BE2C (cell line): ENCODE measurements around the gene PLA2G4B.

Experiments
- DNase-seq: peaks from one replicate; pipeline ENCODE4 v3.0.0-alpha.2; 2020
- H3K27me3 ChIP-seq: fragments of 250-450 bp; sonication (Bioruptor Pico); 2 replicates; pipeline ENCODE4 v1.5.1; 2020; ENCODE audit warnings: mild to moderate bottlenecking
- H3K36me3 ChIP-seq: fragments of 250-450 bp; sonication (Bioruptor Pico); 2 replicates; pipeline ENCODE4 v1.5.1; 2020; ENCODE audit warnings: mild to moderate bottlenecking
- H3K4me1 ChIP-seq: fragments of 250-450 bp; sonication (Bioruptor Pico); 2 replicates; pipeline ENCODE4 v1.5.1; 2020
- H3K4me3 ChIP-seq: 2 replicates; pipeline ENCODE4 v1.5.1; 2011; ENCODE audit warnings: low read depth, low read length
- H3K9me3 ChIP-seq: fragments of 250-450 bp; sonication (Bioruptor Pico); 2 replicates; pipeline ENCODE4 v1.5.1; 2020
- TF ChIP-seq, protein P1 (sequence below): IDR thresholded peaks from 2 replicates; pipeline ENCODE4 v1.5.1; 2012; ENCODE audit warnings: mild to moderate bottlenecking, low read depth, low read length

Gene PLA2G4B

DNA sequence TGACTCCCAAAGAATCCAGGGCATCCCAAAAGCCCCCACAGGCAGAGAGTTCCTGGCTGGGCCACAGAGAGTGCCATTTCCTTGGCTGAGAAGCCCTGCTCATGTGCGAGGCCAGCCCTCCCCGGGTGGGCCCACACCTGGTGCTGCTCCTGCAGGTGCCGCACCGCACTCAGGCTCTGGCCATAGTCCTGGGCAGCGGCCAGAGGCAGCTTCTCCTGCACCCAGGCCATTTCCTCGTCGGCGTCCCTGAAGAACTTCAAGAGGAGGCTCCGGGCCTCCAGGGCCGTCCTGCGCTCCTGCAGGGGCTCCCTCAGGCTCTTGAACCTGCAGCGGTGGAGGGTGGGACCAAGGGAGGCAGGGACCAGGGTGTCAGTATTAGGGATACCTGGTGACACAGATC lies 18.1 kb downstream of the PLA2G4B start:
- H3K4me3 ChIP-seq = no peak overlapping the region
- TF ChIP-seq, protein P1, sequence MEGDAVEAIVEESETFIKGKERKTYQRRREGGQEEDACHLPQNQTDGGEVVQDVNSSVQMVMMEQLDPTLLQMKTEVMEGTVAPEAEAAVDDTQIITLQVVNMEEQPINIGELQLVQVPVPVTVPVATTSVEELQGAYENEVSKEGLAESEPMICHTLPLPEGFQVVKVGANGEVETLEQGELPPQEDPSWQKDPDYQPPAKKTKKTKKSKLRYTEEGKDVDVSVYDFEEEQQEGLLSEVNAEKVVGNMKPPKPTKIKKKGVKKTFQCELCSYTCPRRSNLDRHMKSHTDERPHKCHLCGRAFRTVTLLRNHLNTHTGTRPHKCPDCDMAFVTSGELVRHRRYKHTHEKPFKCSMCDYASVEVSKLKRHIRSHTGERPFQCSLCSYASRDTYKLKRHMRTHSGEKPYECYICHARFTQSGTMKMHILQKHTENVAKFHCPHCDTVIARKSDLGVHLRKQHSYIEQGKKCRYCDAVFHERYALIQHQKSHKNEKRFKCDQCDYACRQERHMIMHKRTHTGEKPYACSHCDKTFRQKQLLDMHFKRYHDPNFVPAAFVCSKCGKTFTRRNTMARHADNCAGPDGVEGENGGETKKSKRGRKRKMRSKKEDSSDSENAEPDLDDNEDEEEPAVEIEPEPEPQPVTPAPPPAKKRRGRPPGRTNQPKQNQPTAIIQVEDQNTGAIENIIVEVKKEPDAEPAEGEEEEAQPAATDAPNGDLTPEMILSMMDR = no peak
- H3K27me3 ChIP-seq = no peaks in the 10 kb centered on the region
- H3K36me3 ChIP-seq = no peaks in the 10 kb centered on the region
- no peaks in the 10 kb centered on the region for H3K9me3 ChIP-seq
- no peaks in the 10 kb centered on the region for H3K4me1 ChIP-seq
- DNase-seq = no peak

DNA sequence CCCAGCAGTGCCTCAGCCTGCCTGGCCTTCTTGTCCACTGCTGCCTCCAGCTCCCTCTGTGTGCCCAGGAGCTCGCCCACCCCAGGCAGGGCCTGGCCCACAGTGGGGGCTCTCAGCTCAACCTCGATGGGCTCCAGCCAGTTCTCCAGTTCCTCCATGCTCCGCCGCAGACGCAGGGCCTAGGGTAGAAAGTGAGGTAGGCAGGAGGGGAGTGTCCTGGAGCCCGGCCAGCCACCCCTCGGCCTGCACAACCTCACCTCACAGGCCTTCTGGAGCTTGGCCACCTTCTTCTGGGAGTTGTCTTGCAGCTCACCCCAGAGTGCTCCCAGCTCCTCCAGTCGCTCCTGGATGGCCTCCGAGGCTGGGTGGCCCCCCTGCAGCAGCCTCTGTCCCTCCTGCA lies 18.7 kb downstream of the PLA2G4B start:
- TF ChIP-seq, protein P1 = no peak
- Histone ChIP-seq H3K27me3 (no peaks in the 10 kb centered on the region), H3K9me3 (no peaks in the 10 kb centered on the region), H3K4me3 (no peak overlapping the region), H3K36me3 (no peaks in the 10 kb centered on the region), H3K4me1 (no peaks in the 10 kb centered on the region)
- no peak for DNase-seq

DNA sequence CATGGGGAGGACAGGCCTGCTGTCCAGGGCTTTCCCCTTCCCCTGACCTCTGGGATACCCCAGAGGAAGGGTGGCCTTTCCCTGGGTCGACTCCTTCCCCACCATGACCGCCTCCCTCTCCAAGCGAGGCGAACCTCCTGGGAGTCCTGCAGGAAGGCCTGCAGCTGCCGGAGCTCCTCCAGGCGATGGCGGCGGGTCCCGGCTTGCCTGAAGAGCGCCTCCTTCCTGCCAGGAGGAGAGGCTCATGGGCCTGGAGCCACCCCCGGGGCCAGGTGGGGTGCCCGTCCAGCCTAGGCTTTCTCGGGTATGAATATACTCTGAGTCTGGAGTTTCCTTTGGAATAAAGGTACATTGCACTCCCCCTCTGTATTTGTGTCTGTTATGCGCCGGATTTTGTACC lies 20.1 kb downstream of the PLA2G4B start:
- Histone ChIP-seq H3K4me3 (no peak overlapping the region), H3K27me3 (no peaks in the 10 kb centered on the region), H3K9me3 (no peaks in the 10 kb centered on the region), H3K4me1 (no peaks in the 10 kb centered on the region), H3K36me3 (no peaks in the 10 kb centered on the region)
- TF ChIP-seq, protein P1 = no peak
- no peak for DNase-seq

DNA sequence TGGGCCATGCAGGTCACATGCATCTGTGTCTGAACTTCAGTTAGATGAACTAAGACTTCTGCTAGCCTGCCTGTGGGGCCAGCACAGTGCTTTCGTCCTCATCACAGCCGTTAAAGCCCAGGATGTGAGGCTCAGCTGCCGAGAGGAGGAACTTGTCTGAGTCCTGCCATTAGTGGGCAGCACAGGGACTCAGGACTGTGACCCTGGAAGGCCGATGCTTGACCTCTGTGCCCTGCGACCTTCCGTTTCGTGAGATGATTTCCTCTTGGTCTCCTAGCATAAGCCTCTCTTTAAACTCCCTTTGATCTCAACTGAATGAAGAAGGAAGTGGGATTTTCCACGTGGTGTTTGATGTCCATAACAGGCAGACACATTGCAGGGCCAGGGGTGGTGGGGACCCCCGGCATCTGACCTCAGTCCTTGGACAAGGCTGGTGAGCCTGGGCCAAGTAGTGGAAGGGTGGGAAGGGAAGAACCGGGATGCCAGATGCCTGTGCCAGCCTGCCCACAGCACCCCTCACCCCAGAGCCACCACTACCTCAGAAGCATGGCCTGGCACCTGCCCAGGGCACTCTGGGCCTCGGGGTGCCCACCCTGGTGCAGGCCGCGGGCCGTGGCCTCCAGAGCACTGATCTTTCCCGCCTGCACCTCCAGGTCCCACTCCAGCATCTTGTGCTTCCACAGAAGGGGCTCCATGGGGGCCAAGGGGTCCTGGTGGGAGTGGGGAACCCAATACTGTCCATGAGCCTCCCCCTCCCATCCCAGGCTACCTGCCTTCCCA lies 21.6 kb downstream of the PLA2G4B start:
- Histone ChIP-seq H3K36me3 (no peaks in the 10 kb centered on the region), H3K9me3 (no peaks in the 10 kb centered on the region), H3K4me1 (no peaks in the 10 kb centered on the region), H3K4me3 (no peak overlapping the region), H3K27me3 (no peaks in the 10 kb centered on the region)
- TF ChIP-seq, protein P1 = no peak
- no peak for DNase-seq

DNA sequence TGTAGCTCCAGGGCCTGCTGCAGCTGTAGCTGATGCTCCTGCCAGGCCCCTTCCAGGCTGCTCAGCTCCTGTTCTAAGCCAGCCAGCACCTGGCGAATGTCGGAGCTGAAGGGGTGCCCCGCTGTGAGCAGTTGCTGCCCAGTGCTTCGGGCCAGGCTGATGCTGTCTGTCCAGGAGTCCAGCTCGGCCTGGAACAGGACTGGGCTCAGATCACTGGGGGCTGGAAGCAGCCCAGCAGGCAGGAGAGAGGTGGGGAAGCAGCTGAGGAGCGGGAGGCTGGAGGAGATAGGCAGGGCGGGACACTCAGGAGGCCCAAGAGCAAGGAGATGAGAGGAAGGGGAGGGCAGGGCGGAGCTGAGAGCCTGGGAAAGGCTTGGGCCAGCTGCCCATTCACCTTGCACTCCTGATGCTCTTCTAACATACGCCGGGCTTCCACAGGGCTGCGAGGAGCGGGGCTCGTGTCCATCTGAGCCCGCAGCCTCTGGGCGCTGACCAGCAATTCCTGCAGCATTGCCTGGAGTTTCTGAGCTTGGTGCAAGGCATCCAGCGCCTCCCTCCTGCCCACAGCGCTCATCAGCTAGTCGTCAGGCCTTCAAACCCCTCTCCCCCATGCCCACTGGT lies 23.2 kb downstream of the PLA2G4B start:
- H3K9me3 ChIP-seq = no peaks in the 10 kb centered on the region
- H3K27me3 ChIP-seq = no peaks in the 10 kb centered on the region
- no peaks in the 10 kb centered on the region for H3K36me3 ChIP-seq
- no peak overlapping the region for H3K4me3 ChIP-seq
- TF ChIP-seq, protein P1 = no peak
- DNase-seq = no peak
- H3K4me1 ChIP-seq = peaks cover 9% of the 10 kb centered on the region

DNA sequence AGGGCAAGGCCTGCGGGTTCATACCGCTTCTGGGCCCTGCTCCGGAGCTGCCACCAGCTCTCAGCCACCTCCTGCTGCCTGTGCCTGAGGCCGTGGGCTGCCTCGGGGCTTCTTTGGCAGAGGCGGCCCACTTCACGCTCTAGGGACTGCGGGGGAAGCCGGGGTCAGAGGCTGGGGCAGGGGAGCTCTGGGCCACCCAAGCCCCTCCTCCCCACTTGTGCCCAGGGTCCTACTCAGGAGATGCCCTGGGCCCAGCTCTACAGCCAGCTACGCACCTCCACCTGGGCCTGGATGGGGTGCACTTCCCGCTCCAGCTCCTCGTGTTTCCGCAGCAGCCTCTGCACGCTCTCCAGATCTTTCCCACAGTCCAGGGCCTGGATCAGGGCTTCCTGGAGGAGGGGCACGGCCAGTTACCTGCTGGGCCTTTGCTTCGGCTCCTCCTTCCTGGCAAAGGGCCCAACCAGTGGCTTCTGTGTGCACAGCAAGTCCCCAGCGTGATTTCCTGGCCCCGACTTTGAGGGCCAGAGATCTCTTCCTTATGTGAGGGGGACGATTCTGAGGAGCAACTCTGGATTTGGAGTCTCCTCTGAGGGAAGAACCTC lies 24.0 kb downstream of the PLA2G4B start:
- Histone ChIP-seq H3K4me3 (no peak overlapping the region), H3K27me3 (no peaks in the 10 kb centered on the region), H3K4me1 (peaks cover 11% of the 10 kb centered on the region), H3K9me3 (no peaks in the 10 kb centered on the region), H3K36me3 (no peaks in the 10 kb centered on the region)
- TF ChIP-seq, protein P1 = no peak
- DNase-seq = no peak
